Upper lobe of right lung (tissue), 1 donor: ENCODE measurements around the gene LRFN2. TPM values are rescaled to one million over a fixed set of nuclear protein-coding genes. Genes with fewer than 3 reads are reported as not detected.

Experiments used
- ATAC-seq: fragments of 200-7000 bp; cut with Tn5 transposase; one replicate; pipeline ENCODE4 v1.9.1; 2020; ENCODE audit warnings: mild to moderate bottlenecking, moderate library complexity
- DNase-seq: peaks from one replicate; pipeline ENCODE4 v3.0.0-alpha.2; 2020
- H3K27ac ChIP-seq: fragments of 200-600 bp; one replicate; pipeline ENCODE4 v1.8.0; 2022
- H3K27me3 ChIP-seq: fragments of 200-600 bp; one replicate; pipeline ENCODE4 v1.8.0; 2022; ENCODE audit warnings: mild to moderate bottlenecking
- H3K36me3 ChIP-seq: fragments of 200-600 bp; one replicate; pipeline ENCODE4 v1.8.0; 2022
- H3K4me1 ChIP-seq: fragments of 200-600 bp; one replicate; pipeline ENCODE4 v1.8.0; 2022
- H3K4me3 ChIP-seq: fragments of 200-600 bp; one replicate; pipeline ENCODE4 v1.8.0; 2022; ENCODE audit warnings: mild to moderate bottlenecking
- H3K9me3 ChIP-seq: fragments of 200-600 bp; one replicate; pipeline ENCODE4 v1.8.0; 2022
- intact Hi-C: fragments of 100-400 bp; cut with DNase I; formaldehyde crosslinking; loops from one replicate; pipeline ENCODE4 v1.11.0; 2022
- total RNA-seq: library from RNA; stranded (reverse); fragmentation: NEBNext Ultra II Directional; extraction: Animal tissue kit (Norgen Biotek cat#: 25700); gene quantifications from one replicate; pipeline ENCODE4 v1.2.1, GENCODE V29; 2021
- TF ChIP-seq, protein P1 (sequence below): fragments of 200-600 bp; IDR thresholded peaks from one replicate; pipeline ENCODE4 v1.8.0; 2022; ENCODE audit warnings: antibody characterized with exemption
- donor health status: DM: no; HTN: yes; CAD: no; lungs with severe emphysema.

Gene LRFN2
- total RNA-seq, 1 donor from 2014 or later = not detected

DNA sequence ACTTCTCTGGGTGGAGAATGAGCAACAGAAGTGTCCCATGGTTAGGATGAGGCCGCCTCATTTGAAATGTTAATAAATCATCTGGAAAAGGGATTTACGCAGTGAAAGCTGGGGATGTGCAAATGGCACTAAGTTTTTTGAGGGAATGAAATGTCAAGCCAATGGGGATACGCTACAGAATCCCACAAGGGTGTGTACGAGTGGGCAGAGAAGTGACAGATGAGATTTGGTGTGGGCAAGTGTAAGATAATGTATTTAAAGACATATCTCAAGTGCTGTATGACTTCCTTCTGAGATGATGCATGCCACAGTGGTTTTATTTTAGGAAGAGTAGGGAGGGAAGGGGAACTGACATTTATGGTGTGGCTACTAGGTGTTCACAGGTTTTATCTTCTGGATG lies 100.6 kb downstream of the LRFN2 start:
- Histone ChIP-seq H3K4me1 (no peaks in the 10 kb centered on the region), H3K27ac (no peak overlapping the region), H3K27me3 (peaks cover 4% of the 10 kb centered on the region), H3K4me3 (no peak overlapping the region), H3K36me3 (no peaks in the 10 kb centered on the region), H3K9me3 (no peaks in the 10 kb centered on the region)
- ATAC-seq (no peak), DNase-seq (no peak)
- intact Hi-C loops = no loop called here
- TF ChIP-seq, protein P1, sequence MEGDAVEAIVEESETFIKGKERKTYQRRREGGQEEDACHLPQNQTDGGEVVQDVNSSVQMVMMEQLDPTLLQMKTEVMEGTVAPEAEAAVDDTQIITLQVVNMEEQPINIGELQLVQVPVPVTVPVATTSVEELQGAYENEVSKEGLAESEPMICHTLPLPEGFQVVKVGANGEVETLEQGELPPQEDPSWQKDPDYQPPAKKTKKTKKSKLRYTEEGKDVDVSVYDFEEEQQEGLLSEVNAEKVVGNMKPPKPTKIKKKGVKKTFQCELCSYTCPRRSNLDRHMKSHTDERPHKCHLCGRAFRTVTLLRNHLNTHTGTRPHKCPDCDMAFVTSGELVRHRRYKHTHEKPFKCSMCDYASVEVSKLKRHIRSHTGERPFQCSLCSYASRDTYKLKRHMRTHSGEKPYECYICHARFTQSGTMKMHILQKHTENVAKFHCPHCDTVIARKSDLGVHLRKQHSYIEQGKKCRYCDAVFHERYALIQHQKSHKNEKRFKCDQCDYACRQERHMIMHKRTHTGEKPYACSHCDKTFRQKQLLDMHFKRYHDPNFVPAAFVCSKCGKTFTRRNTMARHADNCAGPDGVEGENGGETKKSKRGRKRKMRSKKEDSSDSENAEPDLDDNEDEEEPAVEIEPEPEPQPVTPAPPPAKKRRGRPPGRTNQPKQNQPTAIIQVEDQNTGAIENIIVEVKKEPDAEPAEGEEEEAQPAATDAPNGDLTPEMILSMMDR = no peak

GRCh38 chr6:40485795-40486194 lies 101.4 kb downstream of the LRFN2 start:
- ATAC-seq (no peak), DNase-seq (no peak)
- Histone ChIP-seq H3K4me3 (no peak overlapping the region), H3K4me1 (no peaks in the 10 kb centered on the region), H3K9me3 (no peaks in the 10 kb centered on the region), H3K36me3 (no peaks in the 10 kb centered on the region), H3K27ac (no peak overlapping the region), H3K27me3 (peaks cover 4% of the 10 kb centered on the region)
- intact Hi-C loops = no loop called here
- TF ChIP-seq, protein P1 = no peak

GRCh38 chr6:40485300-40485699 lies 101.9 kb downstream of the LRFN2 start:
- intact Hi-C loops = no loop called here
- Histone ChIP-seq H3K9me3 (no peaks in the 10 kb centered on the region), H3K4me1 (no peaks in the 10 kb centered on the region), H3K27ac (no peak overlapping the region), H3K4me3 (no peak overlapping the region), H3K36me3 (no peaks in the 10 kb centered on the region), H3K27me3 (peaks cover 4% of the 10 kb centered on the region)
- TF ChIP-seq, protein P1 = no peak
- ATAC-seq = no peak
- no peak for DNase-seq

- DNase-seq (no peak), ATAC-seq (no peak)
- intact Hi-C loops = no loop called here
- TF ChIP-seq, protein P1 = no peak
- Histone ChIP-seq H3K4me1 (no peaks in the 10 kb centered on the region), H3K4me3 (no peak overlapping the region), H3K36me3 (no peaks in the 10 kb centered on the region), H3K27ac (no peak overlapping the region), H3K9me3 (no peaks in the 10 kb centered on the region), H3K27me3 (peaks cover 4% of the 10 kb centered on the region)
Observed at GRCh38 chr6:40484066-40484465, 103.1 kb downstream of the LRFN2 start.

DNA sequence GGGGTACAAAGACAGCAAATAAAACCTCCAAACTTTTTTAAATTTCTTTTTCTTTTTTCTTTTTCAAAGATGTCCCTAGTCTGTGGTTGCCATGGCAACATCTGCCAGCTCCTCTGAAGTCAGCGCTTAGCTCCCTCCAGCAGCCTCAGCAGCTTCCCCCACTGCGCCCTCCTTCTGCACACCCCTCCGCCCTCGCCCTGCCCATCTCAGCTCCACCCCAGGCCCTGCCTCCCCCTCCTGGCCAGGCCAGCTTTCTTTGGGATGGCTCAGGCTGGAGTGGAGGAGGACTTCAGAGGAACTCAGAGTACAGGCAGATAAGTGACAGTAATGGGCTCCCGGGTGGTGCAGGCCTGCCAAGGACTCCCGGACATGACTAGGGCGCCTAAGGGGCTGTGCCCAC lies 104.6 kb downstream of the LRFN2 start:
- TF ChIP-seq, protein P1 = no peak
- no peak for DNase-seq
- intact Hi-C loops = no loop called here

GRCh38 chr6:40480678-40481077 lies 106.5 kb downstream of the LRFN2 start:
- Histone ChIP-seq H3K27ac (no peak overlapping the region), H3K4me3 (no peak overlapping the region), H3K27me3 (peaks cover 21% of the 10 kb centered on the region), H3K4me1 (no peaks in the 10 kb centered on the region), H3K9me3 (no peaks in the 10 kb centered on the region), H3K36me3 (no peaks in the 10 kb centered on the region)
- TF ChIP-seq, protein P1 = no peak
- intact Hi-C loops = no loop called here
- ATAC-seq (no peak), DNase-seq (no peak)

More for the DNA sequence above, 104.6 kb downstream of the LRFN2 start:
- ATAC-seq = no peak
- Histone ChIP-seq H3K36me3 (no peaks in the 10 kb centered on the region), H3K4me1 (no peaks in the 10 kb centered on the region), H3K27me3 (peaks cover 9% of the 10 kb centered on the region), H3K4me3 (no peak overlapping the region), H3K27ac (no peak overlapping the region), H3K9me3 (no peaks in the 10 kb centered on the region)
